HFFc6 (cell line): ENCODE measurements around the gene PIGT. TPM values are rescaled to one million over a fixed set of nuclear protein-coding genes. Genes with fewer than 3 reads are reported as not detected.

Experiments used
- DNase-seq: peaks from one replicate; pipeline ENCODE4 v3.0.0-alpha.2; 2018
- H3K27ac Mint-ChIP-seq: 2 replicates; pipeline ENCODE4 v1.8.0; 2020; ENCODE audit warnings: mild to moderate bottlenecking, mixed read lengths
- H3K27me3 Mint-ChIP-seq: 2 replicates; pipeline ENCODE4 v1.8.0; 2021; ENCODE audit warnings: mild to moderate bottlenecking, moderate library complexity, mixed read lengths; ENCODE audit not compliant: insufficient read depth
- H3K36me3 Mint-ChIP-seq: 2 replicates; pipeline ENCODE4 v1.8.0; 2021; ENCODE audit warnings: low read depth, mixed read lengths
- H3K4me1 Mint-ChIP-seq: 2 replicates; pipeline ENCODE4 v1.8.0; 2020; ENCODE audit warnings: low read depth, mixed read lengths
- H3K4me3 Mint-ChIP-seq: 2 replicates; pipeline ENCODE4 v1.8.0; 2020; ENCODE audit warnings: mild to moderate bottlenecking, moderate library complexity, mixed read lengths
- H3K9me3 Mint-ChIP-seq: 2 replicates; pipeline ENCODE4 v1.8.0; 2020; ENCODE audit warnings: mild to moderate bottlenecking, mixed read lengths
- total RNA-seq, 6 experiments: library from RNA; stranded (reverse); fragmentation: NEBNext Ultra II Directional; extraction: Animal tissue kit (Norgen Biotek cat#: 25700); gene quantifications; 2 replicates in 1 of 6; 3 replicates in 5 of 6; pipeline ENCODE4 v1.2.3, GENCODE V29; 2021
- TF ChIP-seq, protein P1 (sequence below): fragments of 200-600 bp; sonication (generic); IDR thresholded peaks from 2 replicates; pipeline ENCODE4 v1.5.0; 2021; ENCODE audit warnings: antibody characterized with exemption, mild to moderate bottlenecking

The PIGT gene
- total RNA-seq, 6 experiments from 2014 or later = 76.7 to 94.0 (median 81.8) TPM

DNA sequence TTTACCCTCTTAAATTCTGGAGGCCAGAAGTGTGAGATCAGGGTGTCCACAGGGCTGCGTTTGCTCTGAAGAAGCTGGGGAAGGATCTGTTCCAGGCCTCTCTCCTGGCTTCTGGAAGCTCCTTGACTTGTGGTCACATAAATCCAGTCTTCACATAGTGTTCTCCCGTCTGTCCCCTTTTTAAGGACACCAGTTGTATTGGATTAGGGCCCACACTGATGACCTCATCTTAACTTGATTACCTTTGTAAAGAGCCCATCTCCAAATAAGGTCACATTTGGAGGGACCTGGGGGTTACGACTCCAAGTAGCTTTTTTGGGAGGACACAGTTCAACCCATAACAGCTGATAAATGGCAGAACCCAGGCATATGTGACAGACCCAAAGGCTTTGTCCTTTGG, 33.6 kb downstream of the PIGT start:
- no peak overlapping the region for H3K4me3 Mint-ChIP-seq

DNA sequence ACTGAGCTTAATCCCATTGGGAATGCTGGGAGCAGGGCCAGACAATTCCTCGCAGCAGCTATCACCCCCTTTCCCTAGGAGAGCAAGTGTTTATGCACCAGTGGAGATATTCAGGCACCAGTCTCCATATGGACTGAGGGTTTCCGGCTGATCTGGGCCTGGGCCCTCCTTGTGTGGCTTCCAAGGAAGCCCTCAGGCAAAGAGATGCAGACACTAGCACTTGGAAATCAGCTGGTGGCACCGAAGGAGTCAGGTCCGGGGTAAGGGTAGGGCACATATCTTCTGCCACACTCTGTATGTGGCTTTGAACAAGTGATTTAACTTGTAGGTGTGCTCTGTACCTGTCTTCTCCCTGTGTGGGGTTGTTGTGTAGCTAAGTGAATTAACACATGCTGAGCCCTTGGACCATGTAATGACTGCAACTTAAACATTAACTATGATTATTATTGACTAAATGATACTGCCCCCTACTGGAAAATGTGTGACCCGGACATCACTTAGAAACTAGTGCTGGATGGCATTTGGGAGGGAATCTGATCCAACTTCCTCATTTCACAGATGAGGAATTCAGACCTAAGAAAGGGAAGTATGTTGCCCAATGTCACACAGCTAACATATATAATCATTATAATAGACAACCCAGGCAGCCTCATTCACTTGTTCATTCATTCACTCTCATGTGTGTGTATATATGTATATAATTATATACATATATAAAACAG, 34.3 kb downstream of the PIGT start:
- TF ChIP-seq, protein P1, sequence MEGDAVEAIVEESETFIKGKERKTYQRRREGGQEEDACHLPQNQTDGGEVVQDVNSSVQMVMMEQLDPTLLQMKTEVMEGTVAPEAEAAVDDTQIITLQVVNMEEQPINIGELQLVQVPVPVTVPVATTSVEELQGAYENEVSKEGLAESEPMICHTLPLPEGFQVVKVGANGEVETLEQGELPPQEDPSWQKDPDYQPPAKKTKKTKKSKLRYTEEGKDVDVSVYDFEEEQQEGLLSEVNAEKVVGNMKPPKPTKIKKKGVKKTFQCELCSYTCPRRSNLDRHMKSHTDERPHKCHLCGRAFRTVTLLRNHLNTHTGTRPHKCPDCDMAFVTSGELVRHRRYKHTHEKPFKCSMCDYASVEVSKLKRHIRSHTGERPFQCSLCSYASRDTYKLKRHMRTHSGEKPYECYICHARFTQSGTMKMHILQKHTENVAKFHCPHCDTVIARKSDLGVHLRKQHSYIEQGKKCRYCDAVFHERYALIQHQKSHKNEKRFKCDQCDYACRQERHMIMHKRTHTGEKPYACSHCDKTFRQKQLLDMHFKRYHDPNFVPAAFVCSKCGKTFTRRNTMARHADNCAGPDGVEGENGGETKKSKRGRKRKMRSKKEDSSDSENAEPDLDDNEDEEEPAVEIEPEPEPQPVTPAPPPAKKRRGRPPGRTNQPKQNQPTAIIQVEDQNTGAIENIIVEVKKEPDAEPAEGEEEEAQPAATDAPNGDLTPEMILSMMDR = peak; percentile 88
- peak; percentile 36 for DNase-seq

More for the DNA sequence above, 33.6 kb downstream of the PIGT start:
- TF ChIP-seq, protein P1 = no peak
- no peak overlapping the region for H3K27ac Mint-ChIP-seq
- H3K4me1 Mint-ChIP-seq = peaks cover 5% of the 10 kb centered on the region; the same call in 1 of the 2 replicates
- DNase-seq = no peak
- peaks cover 19% of the 10 kb centered on the region for H3K27me3 Mint-ChIP-seq
- H3K36me3 Mint-ChIP-seq = no peaks in the 10 kb centered on the region
- no peaks in the 10 kb centered on the region for H3K9me3 Mint-ChIP-seq

GRCh38 chr20:45452238-45452637, 36.3 kb downstream of the PIGT start:
- peaks cover 13% of the 10 kb centered on the region for H3K27me3 Mint-ChIP-seq
- DNase-seq = no peak
- H3K4me1 Mint-ChIP-seq = peaks cover 5% of the 10 kb centered on the region; the same call in 1 of the 2 replicates
- TF ChIP-seq, protein P1 = no peak
- H3K36me3 Mint-ChIP-seq = no peaks in the 10 kb centered on the region
- no peaks in the 10 kb centered on the region for H3K9me3 Mint-ChIP-seq
- H3K27ac Mint-ChIP-seq = no peak overlapping the region
- no peak overlapping the region for H3K4me3 Mint-ChIP-seq

More for the DNA sequence above, 34.3 kb downstream of the PIGT start:
- H3K9me3 Mint-ChIP-seq = no peaks in the 10 kb centered on the region
- peaks cover 5% of the 10 kb centered on the region; the same call in 1 of the 2 replicates for H3K4me1 Mint-ChIP-seq
- peaks cover 16% of the 10 kb centered on the region for H3K27me3 Mint-ChIP-seq
- H3K27ac Mint-ChIP-seq = no peak overlapping the region
- H3K36me3 Mint-ChIP-seq = no peaks in the 10 kb centered on the region
- no peak overlapping the region for H3K4me3 Mint-ChIP-seq

- H3K4me1 Mint-ChIP-seq = peaks cover 5% of the 10 kb centered on the region; the same call in 1 of the 2 replicates
- no peaks in the 10 kb centered on the region for H3K9me3 Mint-ChIP-seq
- H3K27me3 Mint-ChIP-seq = peaks cover 15% of the 10 kb centered on the region
- no peaks in the 10 kb centered on the region for H3K36me3 Mint-ChIP-seq
- H3K27ac Mint-ChIP-seq = no peak overlapping the region
- DNase-seq = no peak
- H3K4me3 Mint-ChIP-seq = no peak overlapping the region
- TF ChIP-seq, protein P1 = no peak
Observed at GRCh38 chr20:45452772-45453691, 37.1 kb downstream of the PIGT start.

GRCh38 chr20:45456632-45457031, 40.7 kb downstream of the PIGT start:
- peaks cover 18% of the 10 kb centered on the region for H3K27me3 Mint-ChIP-seq
- H3K36me3 Mint-ChIP-seq = no peaks in the 10 kb centered on the region
- no peaks in the 10 kb centered on the region for H3K9me3 Mint-ChIP-seq
- DNase-seq = no peak
- TF ChIP-seq, protein P1 = peak; percentile 46
- no peaks in the 10 kb centered on the region for H3K4me1 Mint-ChIP-seq
- H3K27ac Mint-ChIP-seq = no peak overlapping the region
- no peak overlapping the region for H3K4me3 Mint-ChIP-seq
